H1 (cell line): Measurements from ENCODE around the gene TRAPPC3. TPM values are rescaled to one million over a fixed set of nuclear protein-coding genes. Genes with fewer than 3 reads are reported as not detected.

Experiments
- CTCF ChIA-PET: fragments of 300-600 bp; sonication (Branson Sonifier 250); formaldehyde crosslinking; loops from one replicate; lab custom pipeline; 2021; ENCODE audit not compliant: partially characterized antibody; lab: Charles Lee
- POLR2A ChIA-PET: fragments of 300-600 bp; sonication (Branson Sonifier 250); formaldehyde crosslinking; loops from one replicate; lab custom pipeline; 2021; ENCODE audit warnings: inconsistent platforms; ENCODE audit not compliant: partially characterized antibody; lab: Charles Lee
- DNase-seq, 2 experiments: peaks; one replicate each; pipeline versions ENCODE4 v3.0.0 to v3.0.0-alpha.2; 2010 to 2022; ENCODE audit warnings: low spot score in 2 of 2, low read depth in 1 of 2, mixed read lengths in 1 of 2
- FAIRE-seq: peaks from 2 replicates; lab custom pipeline; 2011; peaks lifted over from hg19 to GRCh38; lab: Jason Lieb, UNC
- H2AFZ ChIP-seq: 2 replicates; pipeline ENCODE4 v1.8.1; 2012; ENCODE audit warnings: low read length, inconsistent platforms
- H2AK5ac ChIP-seq: 2 replicates; pipeline ENCODE4 v1.6.1; 2013; ENCODE audit warnings: low read depth, low read length
- H2BK120ac ChIP-seq: replicated peaks from 2 replicates; pipeline ENCODE3; 2013; ENCODE audit warnings: low read depth, low read length, inconsistent platforms
- H2BK12ac ChIP-seq: 2 replicates; pipeline ENCODE4 v1.6.1; 2013; ENCODE audit warnings: low read depth, low read length
- H2BK15ac ChIP-seq: 2 replicates; pipeline ENCODE4 v1.6.1; 2013; ENCODE audit warnings: low read length
- H2BK20ac ChIP-seq: 2 replicates; pipeline ENCODE4 v1.6.1; 2013; ENCODE audit warnings: low read length
- H2BK5ac ChIP-seq: 2 replicates; pipeline ENCODE4 v1.6.1; 2013; ENCODE audit warnings: low read depth, low read length
- H3K14ac ChIP-seq: 2 replicates; pipeline ENCODE4 v1.6.1; 2013; ENCODE audit warnings: inconsistent platforms; ENCODE audit not compliant: insufficient read length
- H3K18ac ChIP-seq: 2 replicates; pipeline ENCODE4 v1.6.1; 2013; ENCODE audit warnings: low read length; ENCODE audit errors: extremely low read depth
- H3K23ac ChIP-seq: 2 replicates; pipeline ENCODE4 v1.6.1; 2013; ENCODE audit warnings: inconsistent platforms; ENCODE audit not compliant: insufficient read length
- H3K23me2 ChIP-seq: 2 replicates; pipeline ENCODE4 v1.6.1; 2013; ENCODE audit warnings: low read depth, low read length
- H3K27ac ChIP-seq: 2 replicates; pipeline ENCODE4 v1.6.1; 2011; ENCODE audit warnings: low read depth, low read length, inconsistent platforms
- H3K27me3 ChIP-seq, 4 experiments: replicated peaks in 1 of 4; 1 replicate in 1 of 4; 2 replicates in 3 of 4; pipeline versions ENCODE4 v1.6.1 to v1.8.1; 2011 to 2013; ENCODE audit warnings: low read length in 3 of 4, mild to moderate bottlenecking in 3 of 4, inconsistent platforms in 2 of 4, mixed read lengths in 2 of 4, moderate library complexity in 1 of 4; ENCODE audit not compliant: control insufficient read depth in 3 of 4, insufficient read depth in 3 of 4; ENCODE audit errors: extremely low read depth in 1 of 4
- H3K36me3 ChIP-seq, 4 experiments: 2 replicates each; pipeline versions ENCODE4 v1.6.1 to v1.8.1; 2011 to 2013; ENCODE audit warnings: mild to moderate bottlenecking in 4 of 4, low read length in 3 of 4, moderate library complexity in 2 of 4, control low read depth in 1 of 4, inconsistent platforms in 1 of 4; ENCODE audit not compliant: insufficient read depth in 4 of 4, control insufficient read depth in 2 of 4
- H3K4ac ChIP-seq: replicated peaks from 2 replicates; pipeline ENCODE3; 2013; ENCODE audit warnings: low read length, low read depth, mixed read lengths, inconsistent platforms; ENCODE audit not compliant: insufficient read length
- H3K4me1 ChIP-seq, 4 experiments: replicated peaks in 1 of 4; 1 replicate in 1 of 4; 2 replicates in 3 of 4; pipeline versions ENCODE4 v1.6.1 to v1.8.1; 2011 to 2013; ENCODE audit warnings: low read length in 3 of 4, inconsistent platforms in 2 of 4, mixed read lengths in 1 of 4; ENCODE audit not compliant: insufficient read depth in 4 of 4, control insufficient read depth in 3 of 4
- H3K4me2 ChIP-seq, 2 experiments: 2 replicates each; pipeline versions ENCODE4 v1.6.1 to v1.8.1; 2011 to 2013; ENCODE audit warnings: low read depth in 2 of 2, low read length in 2 of 2, control low read depth in 1 of 2, inconsistent platforms in 1 of 2, mild to moderate bottlenecking in 1 of 2; ENCODE audit not compliant: insufficient read depth in 1 of 2
- H3K4me3 ChIP-seq, 4 experiments: fragments of 200-600, 300-600 bp in 1 of 4; sonication (generic), shearing (Covaris generic), sonication (Bioruptor Twin) in 1 of 4; 2 replicates each; pipeline versions ENCODE4 v1.5.1 to v1.8.1; 2011 to 2016; ENCODE audit warnings: low read length in 4 of 4, low read depth in 3 of 4, control low read depth in 2 of 4, inconsistent platforms in 2 of 4, mild to moderate bottlenecking in 2 of 4, mixed read lengths in 1 of 4, moderate library complexity in 1 of 4; ENCODE audit not compliant: insufficient read depth in 2 of 4; ENCODE audit errors: extremely low read depth in 1 of 4
- H3K56ac ChIP-seq: replicated peaks from 2 replicates; pipeline ENCODE3; 2013; ENCODE audit warnings: low read depth, mild to moderate bottlenecking, mixed read lengths, low read length, inconsistent platforms; ENCODE audit not compliant: insufficient read length
- H3K79me1 ChIP-seq: 2 replicates; pipeline ENCODE4 v1.6.1; 2013; ENCODE audit warnings: low read depth, low read length, control low read depth
- H3K79me2 ChIP-seq, 2 experiments: 2 replicates each; pipeline versions ENCODE4 v1.6.1 to v1.8.1; 2012 to 2013; ENCODE audit warnings: low read length in 2 of 2, mild to moderate bottlenecking in 2 of 2, inconsistent platforms in 1 of 2; ENCODE audit not compliant: insufficient read depth in 2 of 2, control insufficient read depth in 1 of 2
- H3K9ac ChIP-seq, 4 experiments: replicated peaks in 1 of 4; 1 replicate in 1 of 4; 2 replicates in 3 of 4; pipeline versions ENCODE4 v1.6.1 to v1.8.1; 2011 to 2013; ENCODE audit warnings: low read depth in 3 of 4, low read length in 3 of 4, control low read depth in 2 of 4, mild to moderate bottlenecking in 2 of 4, moderate library complexity in 2 of 4, inconsistent platforms in 1 of 4; ENCODE audit errors: extremely low read depth in 1 of 4
- H3K9me3 ChIP-seq, 2 experiments: 2 replicates each; pipeline versions ENCODE4 v1.6.1 to v1.8.1; 2012 to 2013; ENCODE audit warnings: mild to moderate bottlenecking in 2 of 2, moderate library complexity in 2 of 2, control low read depth in 1 of 2, inconsistent platforms in 1 of 2, low read depth in 1 of 2, low read length in 1 of 2, mixed read lengths in 1 of 2; ENCODE audit not compliant: insufficient read depth in 2 of 2
- H4K20me1 ChIP-seq, 2 experiments: replicated peaks in 1 of 2; 2 replicates each; pipeline versions ENCODE3 to v1.8.1; 2011 to 2013; ENCODE audit warnings: inconsistent platforms in 2 of 2, low read length in 2 of 2, mild to moderate bottlenecking in 1 of 2; ENCODE audit not compliant: insufficient read depth in 2 of 2, control insufficient read depth in 1 of 2
- H4K5ac ChIP-seq: 2 replicates; pipeline ENCODE4 v1.6.1; 2013; ENCODE audit warnings: low read length, low read depth, mixed read lengths, inconsistent platforms; ENCODE audit not compliant: insufficient read length
- H4K8ac ChIP-seq: 2 replicates; pipeline ENCODE4 v1.8.0; 2013; ENCODE audit warnings: mild to moderate bottlenecking, moderate library complexity, low read length, inconsistent platforms; ENCODE audit not compliant: insufficient read depth; ENCODE audit errors: extremely low read depth
- H4K91ac ChIP-seq: replicated peaks from 2 replicates; pipeline ENCODE3; 2013; ENCODE audit warnings: low read length, mixed read lengths, inconsistent platforms; ENCODE audit not compliant: insufficient read length
- BACH1 ChIP-seq: IDR thresholded peaks from 2 replicates; pipeline ENCODE4 v1.6.1; 2012; ENCODE audit warnings: low read length, improper control_type of control experiment
- BCL11A ChIP-seq, 2 experiments: IDR thresholded peaks; one replicate each; pipeline ENCODE4 v1.6.1; 2011; ENCODE audit warnings: low read depth in 2 of 2, low read length in 2 of 2, mild to moderate bottlenecking in 2 of 2
- CBX5 ChIP-seq: fragments of 300-800, 300-1000 bp; sonication (generic); IDR thresholded peaks from 2 replicates; pipeline ENCODE4 v1.7.1; 2016; ENCODE audit warnings: antibody characterized with exemption, low read length, low read depth
- CHD2 ChIP-seq: IDR thresholded peaks from 2 replicates; pipeline ENCODE4 v1.6.1; 2012; ENCODE audit warnings: low read length, improper control_type of control experiment
- EP300 ChIP-seq, 2 experiments: IDR thresholded peaks; 1 replicate in 1 of 2; 2 replicates in 1 of 2; pipeline ENCODE4 v1.6.1; 2011 to 2012; ENCODE audit warnings: low read depth in 2 of 2, low read length in 2 of 2, mild to moderate bottlenecking in 2 of 2, borderline replicate concordance in 1 of 2, inconsistent platforms in 1 of 2, moderate library complexity in 1 of 2
- RBBP5 ChIP-seq: IDR thresholded peaks from 2 replicates; pipeline ENCODE4 v1.7.1; 2012; ENCODE audit warnings: low read depth, mild to moderate bottlenecking, inconsistent platforms, low read length, moderate library complexity, borderline replicate concordance
- RXRA ChIP-seq: IDR thresholded peaks from 2 replicates; pipeline ENCODE4 v1.6.1; 2011; ENCODE audit warnings: low read depth, mild to moderate bottlenecking, low read length, moderate library complexity; ENCODE audit not compliant: insufficient read depth
- SAP30 ChIP-seq: fragments of 300-600 bp; sonication (generic); IDR thresholded peaks from 2 replicates; pipeline ENCODE4 v1.7.1; 2012; ENCODE audit warnings: low read length, moderate library complexity, mild to moderate bottlenecking, inconsistent platforms; ENCODE audit not compliant: insufficient read depth, insufficient replicate concordance
- SIX5 ChIP-seq: IDR thresholded peaks from 2 replicates; pipeline ENCODE4 v1.6.1; 2011; ENCODE audit warnings: mild to moderate bottlenecking, low read depth, low read length
- SP2 ChIP-seq: IDR thresholded peaks from 2 replicates; pipeline ENCODE4 v1.6.1; 2012; ENCODE audit warnings: mild to moderate bottlenecking, low read length, inconsistent platforms
- SUZ12 ChIP-seq: fragments of 200-600 bp; sonication (generic); IDR thresholded peaks from 2 replicates; pipeline ENCODE4 v1.6.1; 2012; ENCODE audit warnings: mild to moderate bottlenecking, inconsistent platforms, low read length, moderate library complexity, mixed read lengths
- WGBS, 2 experiments: shearing (Covaris generic) in 1 of 2; methylation state at CpG; one replicate each; pipeline versions ENCODE4 v1.1.6 to v1.1.7; 2013 to 2015; ENCODE audit warnings: low lambda C conversion rate in 2 of 2, mixed read lengths in 2 of 2, inconsistent platforms in 1 of 2, low coverage in 1 of 2, missing lambda C conversion rate in 1 of 2; ENCODE audit not compliant: insufficient replicate concordance in 2 of 2, insufficient coverage in 1 of 2, insufficient read length in 1 of 2; ENCODE audit errors: extremely low coverage in 1 of 2, missing lambda C conversion rate in 1 of 2; 5-methylcytosine and 5-hydroxymethylcytosine counted together
- polyA plus RNA-seq, 7 experiments: library from polyadenylated mRNA; depleted of rRNA in 3 of 7; stranded (reverse) in 5 of 7; unstranded in 2 of 7; fragments of >200 nt in 5 of 7; fragments of 200-250 nt in 2 of 7; gene quantifications; 1 replicate in 5 of 7; 2 replicates in 1 of 7; 4 replicates in 1 of 7; pipeline versions ENCODE4 v1.2.1 to v1.2.3, GENCODE V29; 2011 to 2013; ENCODE audit warnings: missing spikeins in 2 of 7, mixed read lengths in 2 of 7
- total RNA-seq: library from RNA; stranded (reverse); fragmentation: NEBNext Ultra II Directional; extraction: Animal tissue kit (Norgen Biotek cat#: 25700); gene quantifications from 2 replicates; pipeline ENCODE4 v1.2.1, GENCODE V29; 2021

The TRAPPC3 gene
- total and polyA plus RNA-seq, 2 of the 8 experiments (the other 6 are each of a cell fraction or from before 2014, with no cell fraction given), result 47.8 to 51.0 TPM

- TF ChIP-seq BACH1, result no peak
- no peak for TF ChIP-seq RXRA
- TF ChIP-seq SIX5, result no peak
- no peak for TF ChIP-seq RBBP5
- TF ChIP-seq SUZ12, result no peak
- TF ChIP-seq CHD2, result no peak
- no peak for TF ChIP-seq EP300 (IDR thresholded peaks at IDR 0.05; ENCODE audit: borderline replicate concordance in 1 of 2, low read depth in 2 of 2, low read length in 2 of 2)
- TF ChIP-seq SP2, result no peak
- no peak for TF ChIP-seq CBX5
- no peak for TF ChIP-seq BCL11A (IDR thresholded peaks at IDR 0.05; ENCODE audit: low read depth in 2 of 2, low read length in 2 of 2)
- TF ChIP-seq SAP30, result no peak
- no peaks in the 10 kb centered on the region for H3K9me3 ChIP-seq
- H3K27me3 ChIP-seq, result no peaks in the 10 kb centered on the region
- H3K23me2 ChIP-seq, result peaks cover 5% of the 10 kb centered on the region; the same call in 1 of the 2 replicates
- WGBS, 2 experiments, result 96% methylated on average over 3 of the region's 3 CpGs; no CpG with 5 or more reads in 1 of the 2 experiments
- DNase-seq (no peak), FAIRE-seq (no peak)
- POLR2A ChIA-PET, result no interaction called here
- CTCF ChIA-PET, result interaction anchor here (0.7 to 32.6 kb wide), 4 partner anchors 10 to 43 kb away, joined by 3 to 738 read pairs (median 40); no protein-coding TSS in a partner anchor
- H4K91ac ChIP-seq, result no peak overlapping the region
- H3K9ac ChIP-seq, result no peak overlapping the region
- H2BK120ac ChIP-seq, result no peak overlapping the region
- no peak overlapping the region for H4K5ac ChIP-seq
- peaks cover 0 to 15% of the 10 kb centered on the region in 2 experiments; a peak in 2 of 4 replicates for H3K79me2 ChIP-seq
- H4K20me1 ChIP-seq, result peaks cover 0 to 10% of the 10 kb centered on the region in 2 experiments
- H3K4ac ChIP-seq, result no peak overlapping the region
- no peak overlapping the region for H3K18ac ChIP-seq
- no peak overlapping the region for H3K14ac ChIP-seq
- H2AFZ ChIP-seq, result no peak overlapping the region
- peaks cover 0 to 16% (median 11%) of the 10 kb centered on the region in 4 experiments; a peak in 5 of 7 replicates for H3K4me1 ChIP-seq
- H3K36me3 ChIP-seq, result peaks cover 23 to 38% (median 33%) of the 10 kb centered on the region in 4 experiments
- no peak overlapping the region for H2BK12ac ChIP-seq
- peaks cover 5% of the 10 kb centered on the region; the same call in 1 of the 2 replicates for H3K79me1 ChIP-seq
- no peak overlapping the region for H2AK5ac ChIP-seq
- H3K4me3 ChIP-seq, result no peak overlapping the region
- H3K23ac ChIP-seq, result no peak overlapping the region
- no peak overlapping the region for H2BK20ac ChIP-seq
- H2BK5ac ChIP-seq, result no peak overlapping the region; the same call in 1 of the 2 replicates
- H3K27ac ChIP-seq, result no peak overlapping the region
- no peak overlapping the region for H4K8ac ChIP-seq
- H2BK15ac ChIP-seq, result no peak overlapping the region
- no peak overlapping the region for H3K56ac ChIP-seq
- no peak overlapping the region for H3K4me2 ChIP-seq
These were observed 55.4 kb downstream of the TRAPPC3 start for GRCh38 chr1:36093929-36094328.
